ENCODE data around the gene LRPAP1.

LRPAP1 gene

GRCh38 chr4:3501825-3502425, 30.3 kb downstream of the LRPAP1 start:
- H3K4me1 ChIP-seq (ENCODE audit: control insufficient read depth in 2 of 2, insufficient read depth in 2 of 2, low read length in 2 of 2): no peaks in the 10 kb centered on the region
- no peaks in the 10 kb centered on the region for H3K9me3 ChIP-seq (ENCODE audit: control insufficient read depth in 2 of 2, low read length in 2 of 2)
- H3K9ac ChIP-seq (ENCODE audit: low read depth in 1 of 2, low read length in 2 of 2): no peak overlapping the region
- peaks cover 9 to 21% of the 10 kb centered on the region in 2 donors for H3K36me3 ChIP-seq (ENCODE audit: control insufficient read depth in 2 of 2, insufficient read depth in 2 of 2, low read length in 2 of 2)
- H3K27ac ChIP-seq (ENCODE audit: low read depth in 2 of 2, low read length in 2 of 2): no peak overlapping the region
- no peaks in the 10 kb centered on the region for H3K27me3 ChIP-seq (ENCODE audit: control insufficient read depth in 2 of 2, insufficient read depth in 2 of 2, low read length in 2 of 2)
- no peak overlapping the region for H3K4me3 ChIP-seq (ENCODE audit: low read length in 2 of 2)

DNA sequence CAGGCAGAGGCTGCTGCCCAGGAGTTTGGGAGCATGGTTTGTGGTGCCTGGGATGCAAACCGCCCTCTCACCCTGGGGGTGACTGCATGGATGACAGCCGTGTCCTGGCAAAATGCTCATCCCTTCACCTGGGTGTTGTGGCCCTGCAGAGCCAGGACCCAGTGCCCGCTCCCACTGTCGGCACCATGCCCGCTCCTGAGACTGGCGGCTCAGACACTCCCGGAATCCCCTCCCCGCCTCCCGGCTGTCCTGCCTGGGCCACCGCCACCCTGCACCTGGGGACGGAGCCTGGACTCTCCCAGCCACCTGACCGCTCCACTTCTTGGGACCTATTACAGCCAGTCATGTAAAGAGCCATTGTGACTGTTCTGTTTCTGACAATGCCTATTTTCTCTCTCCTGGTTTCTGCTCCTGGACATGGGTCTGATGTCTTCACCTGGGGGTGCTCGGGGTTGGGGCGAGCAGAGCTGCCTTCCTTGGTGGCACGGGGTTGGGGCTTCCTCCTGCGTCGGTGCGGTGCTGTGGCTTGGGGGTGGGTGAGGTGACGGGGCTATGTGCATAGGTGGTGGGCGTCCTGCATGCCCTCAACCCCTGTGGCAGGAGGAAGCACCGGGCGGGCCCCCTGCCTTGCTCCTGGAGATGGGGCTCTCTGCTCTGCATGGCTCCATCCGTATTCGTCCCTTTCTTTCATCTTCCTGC, 30.9 kb downstream of the LRPAP1 start:
- Histone ChIP-seq H3K27me3 (ENCODE audit: control insufficient read depth in 2 of 2, insufficient read depth in 2 of 2, low read length in 2 of 2) (no peaks in the 10 kb centered on the region), H3K9me3 (ENCODE audit: control insufficient read depth in 2 of 2, low read length in 2 of 2) (no peaks in the 10 kb centered on the region), H3K4me3 (ENCODE audit: low read length in 2 of 2) (no peak overlapping the region), H3K27ac (ENCODE audit: low read depth in 2 of 2, low read length in 2 of 2) (no peak overlapping the region), H3K4me1 (ENCODE audit: control insufficient read depth in 2 of 2, insufficient read depth in 2 of 2, low read length in 2 of 2) (no peaks in the 10 kb centered on the region), H3K9ac (ENCODE audit: low read depth in 1 of 2, low read length in 2 of 2) (no peak overlapping the region), H3K36me3 (ENCODE audit: control insufficient read depth in 2 of 2, insufficient read depth in 2 of 2, low read length in 2 of 2) (peaks cover 9 to 19% of the 10 kb centered on the region in 2 donors)

- no peak overlapping the region for H3K27ac ChIP-seq (ENCODE audit: low read depth in 2 of 2, low read length in 2 of 2)
- H3K4me3 ChIP-seq (ENCODE audit: low read length in 2 of 2): no peak overlapping the region
- no peaks in the 10 kb centered on the region for H3K4me1 ChIP-seq (ENCODE audit: control insufficient read depth in 2 of 2, insufficient read depth in 2 of 2, low read length in 2 of 2)
- no peak overlapping the region for H3K9ac ChIP-seq (ENCODE audit: low read depth in 1 of 2, low read length in 2 of 2)
- peaks cover 8 to 18% of the 10 kb centered on the region in 2 donors for H3K36me3 ChIP-seq (ENCODE audit: control insufficient read depth in 2 of 2, insufficient read depth in 2 of 2, low read length in 2 of 2)
- no peaks in the 10 kb centered on the region for H3K27me3 ChIP-seq (ENCODE audit: control insufficient read depth in 2 of 2, insufficient read depth in 2 of 2, low read length in 2 of 2)
- no peaks in the 10 kb centered on the region for H3K9me3 ChIP-seq (ENCODE audit: control insufficient read depth in 2 of 2, low read length in 2 of 2)
Observed at GRCh38 chr4:3500634-3501101, 31.6 kb downstream of the LRPAP1 start.

- Histone ChIP-seq H3K4me3 (ENCODE audit: low read length in 2 of 2) (no peak overlapping the region), H3K9ac (ENCODE audit: low read depth in 1 of 2, low read length in 2 of 2) (no peak overlapping the region), H3K9me3 (ENCODE audit: control insufficient read depth in 2 of 2, low read length in 2 of 2) (no peaks in the 10 kb centered on the region), H3K36me3 (ENCODE audit: control insufficient read depth in 2 of 2, insufficient read depth in 2 of 2, low read length in 2 of 2) (peaks cover 6 to 13% of the 10 kb centered on the region in 2 donors), H3K4me1 (ENCODE audit: control insufficient read depth in 2 of 2, insufficient read depth in 2 of 2, low read length in 2 of 2) (no peaks in the 10 kb centered on the region), H3K27ac (ENCODE audit: low read depth in 2 of 2, low read length in 2 of 2) (no peak overlapping the region), H3K27me3 (ENCODE audit: control insufficient read depth in 2 of 2, insufficient read depth in 2 of 2, low read length in 2 of 2) (peaks cover 0 to 2% of the 10 kb centered on the region in 2 donors)
Observed at GRCh38 chr4:3500111-3500510, 32.1 kb downstream of the LRPAP1 start.

DNA sequence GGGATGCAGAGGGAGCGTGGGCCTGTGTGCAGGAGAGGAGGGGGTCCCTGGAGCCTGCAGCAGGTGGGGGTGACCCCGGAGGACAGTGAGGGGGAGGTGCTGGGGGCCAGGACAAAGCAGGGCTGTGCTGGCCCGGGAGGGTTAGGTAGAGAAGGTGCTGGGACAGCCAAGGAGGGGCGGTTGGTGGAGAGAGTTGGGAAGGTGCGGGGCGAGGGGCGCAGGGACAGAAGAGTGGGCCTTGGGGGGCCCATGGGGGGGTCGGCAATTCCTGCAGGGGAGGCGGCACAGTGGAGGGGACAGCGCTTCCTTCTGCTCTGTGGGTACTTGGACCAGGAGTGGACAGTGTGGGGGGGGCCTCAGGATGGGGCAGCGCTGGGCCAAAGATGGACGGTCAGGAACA, 32.5 kb downstream of the LRPAP1 start:
- Histone ChIP-seq H3K9me3 (ENCODE audit: control insufficient read depth in 2 of 2, low read length in 2 of 2) (no peaks in the 10 kb centered on the region), H3K27me3 (ENCODE audit: control insufficient read depth in 2 of 2, insufficient read depth in 2 of 2, low read length in 2 of 2) (peaks cover 0 to 6% of the 10 kb centered on the region in 2 donors), H3K9ac (ENCODE audit: low read depth in 1 of 2, low read length in 2 of 2) (no peak overlapping the region), H3K27ac (ENCODE audit: low read depth in 2 of 2, low read length in 2 of 2) (no peak overlapping the region), H3K4me1 (ENCODE audit: control insufficient read depth in 2 of 2, insufficient read depth in 2 of 2, low read length in 2 of 2) (no peaks in the 10 kb centered on the region), H3K36me3 (ENCODE audit: control insufficient read depth in 2 of 2, insufficient read depth in 2 of 2, low read length in 2 of 2) (peaks cover 6 to 10% of the 10 kb centered on the region in 2 donors), H3K4me3 (ENCODE audit: low read length in 2 of 2) (no peak overlapping the region)

DNA sequence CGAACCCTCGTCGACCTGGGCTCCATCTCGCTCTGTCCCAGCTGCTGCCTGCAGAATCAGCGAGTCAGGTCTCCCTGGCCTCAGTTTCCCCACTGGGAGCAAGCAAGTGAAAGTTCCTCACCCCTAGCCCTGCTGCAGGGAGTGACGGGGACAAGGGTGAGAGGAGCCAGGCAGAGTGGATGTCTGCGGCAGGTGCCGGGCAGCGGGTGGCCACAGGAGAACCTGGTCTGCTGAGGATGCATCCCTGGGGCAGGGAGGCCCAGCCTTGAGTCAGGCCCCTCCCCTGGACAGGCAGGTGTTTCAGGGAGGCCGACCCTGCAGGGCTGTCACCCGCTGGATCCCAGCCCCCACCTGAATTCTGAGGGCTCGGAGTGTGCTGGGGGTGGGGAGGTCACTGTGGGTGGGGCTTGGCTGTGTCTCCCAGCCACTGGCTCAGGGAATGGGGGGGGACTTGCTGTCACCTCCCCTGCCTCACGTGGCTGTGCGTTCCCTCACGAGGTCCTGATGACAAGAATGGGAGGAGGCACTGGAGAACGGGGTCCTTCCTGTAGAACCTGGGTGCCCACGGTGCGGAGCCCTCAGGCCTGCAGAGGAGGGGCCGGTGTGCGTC, 33.2 kb downstream of the LRPAP1 start:
- H3K9ac ChIP-seq (ENCODE audit: low read depth in 1 of 2, low read length in 2 of 2): no peak overlapping the region
- H3K36me3 ChIP-seq (ENCODE audit: control insufficient read depth in 2 of 2, insufficient read depth in 2 of 2, low read length in 2 of 2): peaks cover 6 to 10% of the 10 kb centered on the region in 2 donors
- no peaks in the 10 kb centered on the region for H3K4me1 ChIP-seq (ENCODE audit: control insufficient read depth in 2 of 2, insufficient read depth in 2 of 2, low read length in 2 of 2)
- H3K27me3 ChIP-seq (ENCODE audit: control insufficient read depth in 2 of 2, insufficient read depth in 2 of 2, low read length in 2 of 2): peaks cover 0 to 9% of the 10 kb centered on the region in 2 donors
- no peaks in the 10 kb centered on the region for H3K9me3 ChIP-seq (ENCODE audit: control insufficient read depth in 2 of 2, low read length in 2 of 2)
- no peak overlapping the region for H3K4me3 ChIP-seq (ENCODE audit: low read length in 2 of 2)
- H3K27ac ChIP-seq (ENCODE audit: low read depth in 2 of 2, low read length in 2 of 2): no peak overlapping the region

GRCh38 chr4:3498407-3498806, 33.8 kb downstream of the LRPAP1 start:
- Histone ChIP-seq H3K4me3 (ENCODE audit: low read length in 2 of 2) (no peak overlapping the region), H3K9me3 (ENCODE audit: control insufficient read depth in 2 of 2, low read length in 2 of 2) (no peaks in the 10 kb centered on the region), H3K27me3 (ENCODE audit: control insufficient read depth in 2 of 2, insufficient read depth in 2 of 2, low read length in 2 of 2) (peaks cover 2 to 12% of the 10 kb centered on the region in 2 donors), H3K27ac (ENCODE audit: low read depth in 2 of 2, low read length in 2 of 2) (no peak overlapping the region), H3K9ac (ENCODE audit: low read depth in 1 of 2, low read length in 2 of 2) (no peak overlapping the region), H3K36me3 (ENCODE audit: control insufficient read depth in 2 of 2, insufficient read depth in 2 of 2, low read length in 2 of 2) (peaks cover 6 to 8% of the 10 kb centered on the region in 2 donors), H3K4me1 (ENCODE audit: control insufficient read depth in 2 of 2, insufficient read depth in 2 of 2, low read length in 2 of 2) (no peaks in the 10 kb centered on the region)

GRCh38 chr4:3497523-3498389, 34.5 kb downstream of the LRPAP1 start:
- H3K36me3 ChIP-seq (ENCODE audit: control insufficient read depth in 2 of 2, insufficient read depth in 2 of 2, low read length in 2 of 2): peaks cover under 1 to 1% of the 10 kb centered on the region in 2 donors
- H3K27ac ChIP-seq (ENCODE audit: low read depth in 2 of 2, low read length in 2 of 2): no peak overlapping the region
- no peaks in the 10 kb centered on the region for H3K4me1 ChIP-seq (ENCODE audit: control insufficient read depth in 2 of 2, insufficient read depth in 2 of 2, low read length in 2 of 2)

DNA sequence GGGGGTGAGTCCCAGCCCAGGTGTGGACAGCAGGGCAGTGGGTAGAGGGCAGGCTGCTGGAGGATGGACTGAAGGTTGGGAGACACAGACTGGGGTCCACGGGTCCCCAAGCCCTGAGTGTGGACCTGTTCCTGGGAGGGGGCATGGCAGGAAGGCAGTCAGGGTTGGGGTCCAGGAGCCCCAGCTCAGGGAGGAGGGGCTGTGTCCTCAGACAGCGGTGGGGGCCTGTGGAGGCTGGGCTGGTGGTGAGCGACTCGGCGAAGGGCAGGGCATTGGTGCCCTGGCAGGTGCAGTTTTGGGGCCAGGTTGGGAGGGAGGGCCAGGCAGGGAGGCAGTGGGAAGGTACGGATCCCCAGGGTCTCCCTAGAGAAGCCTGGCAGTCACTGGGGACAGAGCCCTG, 35.1 kb downstream of the LRPAP1 start:
- H3K4me3 ChIP-seq (ENCODE audit: low read length in 2 of 2): no peak overlapping the region
- no peaks in the 10 kb centered on the region for H3K4me1 ChIP-seq (ENCODE audit: control insufficient read depth in 2 of 2, insufficient read depth in 2 of 2, low read length in 2 of 2)
- no peak overlapping the region for H3K27ac ChIP-seq (ENCODE audit: low read depth in 2 of 2, low read length in 2 of 2)
- H3K36me3 ChIP-seq (ENCODE audit: control insufficient read depth in 2 of 2, insufficient read depth in 2 of 2, low read length in 2 of 2): no peaks in the 10 kb centered on the region
- no peaks in the 10 kb centered on the region for H3K9me3 ChIP-seq (ENCODE audit: control insufficient read depth in 2 of 2, low read length in 2 of 2)
- H3K27me3 ChIP-seq (ENCODE audit: control insufficient read depth in 2 of 2, insufficient read depth in 2 of 2, low read length in 2 of 2): peaks cover 2 to 12% of the 10 kb centered on the region in 2 donors
- H3K9ac ChIP-seq (ENCODE audit: low read depth in 1 of 2, low read length in 2 of 2): no peak overlapping the region

More at GRCh38 chr4:3497523-3498389, 34.5 kb downstream of the LRPAP1 start:
- Histone ChIP-seq H3K9ac (ENCODE audit: low read depth in 1 of 2, low read length in 2 of 2) (no peak overlapping the region), H3K4me3 (ENCODE audit: low read length in 2 of 2) (no peak overlapping the region), H3K27me3 (ENCODE audit: control insufficient read depth in 2 of 2, insufficient read depth in 2 of 2, low read length in 2 of 2) (peaks cover 2 to 12% of the 10 kb centered on the region in 2 donors), H3K9me3 (ENCODE audit: control insufficient read depth in 2 of 2, low read length in 2 of 2) (no peaks in the 10 kb centered on the region)

Data from mucosa of rectum (tissue), 2 donors.